ENCODE measurements around the gene VKORC1L1.
"Not testable (repeated sequence)": the region's sequence is repeated elsewhere in the genome, so short reads cannot be mapped to it uniquely, and the experiment has no call there.

GRCh38 chr7:65889722-65890121, 16.8 kb downstream of the VKORC1L1 start:
- not testable (repeated sequence) for TF ChIP-seq FOXJ3 (CRISPR knock-in tag; IDR thresholded peaks at IDR 0.05); CTCF (IDR thresholded peaks at IDR 0.05 in 2 of 3, conservative IDR thresholded peaks at IDR 0.05 in 1 of 3; ENCODE audit: insufficient read depth in 2 of 3, low read depth in 1 of 3, low read length in 3 of 3); RCOR1 (IDR thresholded peaks at IDR 0.05; ENCODE audit: borderline replicate concordance in 1 of 2, low read depth in 2 of 2, low read length in 2 of 2); DEAF1 (CRISPR knock-in tag; IDR thresholded peaks at IDR 0.05)
